HTR-8/SVneo (cell line): ENCODE data around the gene GRAMD1A.
A peak's percentile ranks its signal among the peaks of the same experiment; 100 is the strongest.
"Not testable (repeated sequence)": the region's sequence is repeated elsewhere in the genome, so short reads cannot be mapped to it uniquely, and the experiment has no call there.

ENCODE experiments used
- DNase-seq: peaks from one replicate; pipeline ENCODE4 v3.0.0; 2011; ENCODE audit warnings: low spot score, mixed read lengths; ENCODE audit not compliant: insufficient read length
- FAIRE-seq: peaks from 2 replicates; lab custom pipeline; 2011; peaks lifted over from hg19 to GRCh38; lab: Jason Lieb, UNC

GRAMD1A gene

GRCh38 chr19:34999498-35000337 is at the start of gene GRAMD1A:
Gene GRAMD1A, plus strand, starts transcription at chr19:35000323. Its CDS starts 156 bp downstream, at chr19:35000479.
- FAIRE-seq (peak; percentile 90), DNase-seq (peak; percentile 86)

GRCh38 chr19:34953092-34953491 is 47.0 kb upstream of the GRAMD1A start:
- DNase-seq, result no peak
- FAIRE-seq, result no peak

GRCh38 chr19:34957830-34958751 is 42.0 kb upstream of the GRAMD1A start:
- DNase-seq, result no peak
- FAIRE-seq, result no peak

- DNase-seq, result no peak
- FAIRE-seq, result no peak
Observed at GRCh38 chr19:34959021-34959420, 41.1 kb upstream of the GRAMD1A start.

- peak; percentile 61 for DNase-seq
- peak; percentile 83 for FAIRE-seq
Observed at GRCh38 chr19:34960103-34960805, 39.9 kb upstream of the GRAMD1A start.

GRCh38 chr19:34960940-34961679 is 39.0 kb upstream of the GRAMD1A start:
- no peak for FAIRE-seq
- no peak for DNase-seq

GRCh38 chr19:34961775-34962686 is 38.1 kb upstream of the GRAMD1A start:
- no peak for FAIRE-seq

GRCh38 chr19:34962687-34963572 is 37.2 kb upstream of the GRAMD1A start:
- DNase-seq, result no peak
- no peak for FAIRE-seq

More at GRCh38 chr19:34961775-34962686, 38.1 kb upstream of the GRAMD1A start:
- no peak for DNase-seq

GRCh38 chr19:34963573-34964406 is 36.3 kb upstream of the GRAMD1A start, which contains the start of gene ZNF792:
Gene ZNF792, minus strand, starts transcription at chr19:34964229. Its CDS starts 567 bp downstream, at chr19:34963662.
- peak; percentile 62 for DNase-seq
- FAIRE-seq, result no peak

GRCh38 chr19:34964598-34964997 is 35.5 kb upstream of the GRAMD1A start:
- FAIRE-seq (no peak), DNase-seq (no peak)

- FAIRE-seq, DNase-seq: not testable (repeated sequence)
Observed at GRCh38 chr19:34965505-34965904, 34.6 kb upstream of the GRAMD1A start.

- DNase-seq (no peak), FAIRE-seq (no peak)
Observed at GRCh38 chr19:34967551-34967950, 32.6 kb upstream of the GRAMD1A start.

GRCh38 chr19:34969721-34970120 is 30.4 kb upstream of the GRAMD1A start:
- DNase-seq (no peak), FAIRE-seq (no peak)

GRCh38 chr19:34970185-34970780 is 29.8 kb upstream of the GRAMD1A start:
- not testable (repeated sequence) for FAIRE-seq, DNase-seq

GRCh38 chr19:34972163-34972705 is 27.9 kb upstream of the GRAMD1A start:
- no peak for DNase-seq
- no peak for FAIRE-seq

- no peak for DNase-seq
- no peak for FAIRE-seq
Observed at GRCh38 chr19:34974646-34975045, 25.5 kb upstream of the GRAMD1A start.
